Activated CD8-positive, alpha-beta memory T cell treated with anti-CD3 and anti-CD28 coated beads, Interleukin-2, amount 50 U/mL, for 48 hours (primary cell): ENCODE measurements around the gene ZNF417.
"Not testable (repeated sequence)": the region's sequence is repeated elsewhere in the genome, so short reads cannot be mapped to it uniquely, and the experiment has no call there.

Source experiments
- DNase-seq: peaks from one replicate; pipeline ENCODE4 v3.0.0-alpha.2; 2020

ZNF417 gene

DNA sequence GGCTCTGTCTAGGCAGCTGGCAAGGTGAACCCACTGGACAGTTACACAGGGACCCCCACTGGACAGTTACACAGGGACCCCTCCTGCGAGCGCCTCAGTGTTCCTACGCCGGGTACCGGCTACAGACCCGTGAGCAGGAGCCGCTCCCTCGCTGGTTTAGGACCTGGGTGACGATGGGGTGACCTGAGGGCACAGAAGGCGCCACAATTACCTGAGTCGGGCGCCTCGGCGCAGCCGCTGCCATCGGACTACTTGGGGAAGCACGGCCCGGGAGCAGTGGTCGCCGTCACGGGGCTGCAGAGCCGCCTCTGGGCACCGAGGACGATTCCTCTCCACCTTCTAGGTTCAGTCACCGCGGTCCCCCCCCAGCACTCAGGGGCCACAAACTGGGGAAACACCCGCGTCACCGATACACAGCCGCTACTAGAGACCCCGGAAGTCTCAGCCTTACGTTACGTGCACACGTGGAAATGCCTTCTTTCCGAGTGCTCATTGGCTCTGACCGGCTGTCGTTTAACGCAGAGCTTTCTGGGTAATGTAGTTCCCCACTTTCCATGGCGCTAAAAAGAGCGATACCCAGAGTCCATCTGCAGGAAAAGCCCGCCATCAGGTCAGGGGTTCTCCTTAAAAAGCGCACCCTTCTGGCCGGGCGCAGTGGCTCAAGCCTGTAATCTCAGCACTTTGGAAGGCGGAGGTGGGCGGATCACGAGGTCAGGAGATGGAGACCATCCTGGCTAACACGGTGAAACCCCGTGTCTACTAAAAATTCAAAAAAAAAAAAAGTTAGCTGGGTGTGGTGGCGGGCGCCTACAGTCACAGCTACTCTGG, at the start of gene ZNF417:
Gene ZNF417 (minus strand): TSS at position 425 of the 828 bp plus-strand sequence. CDS start 181 bp downstream, at position 244.
- DNase-seq: peak; percentile 86

GRCh38 chr19:57964761-57965160, 48.4 kb upstream of the ZNF417 start:
- DNase-seq: no peak

DNA sequence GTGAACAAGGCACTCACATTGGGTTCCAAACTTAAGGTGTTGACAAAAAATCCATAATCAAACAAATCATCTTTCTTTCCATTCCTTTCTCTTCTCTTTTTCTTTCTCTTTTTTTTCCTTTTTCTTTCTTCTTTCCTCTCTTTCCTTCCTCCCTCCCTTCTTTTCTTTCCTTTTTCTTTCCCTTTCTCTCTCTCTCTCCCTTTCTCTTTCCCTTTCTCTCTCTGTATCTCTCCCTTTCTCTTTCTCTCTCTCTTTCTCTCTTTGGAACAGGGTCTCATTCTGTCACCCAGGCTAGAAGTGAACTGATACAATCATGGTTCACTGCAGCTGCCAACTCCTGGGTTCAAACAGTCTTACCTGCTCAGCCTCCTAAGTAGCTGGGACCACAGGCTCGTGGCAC, 45.4 kb upstream of the ZNF417 start:
- DNase-seq: no peak

GRCh38 chr19:57954996-57955395, 38.6 kb upstream of the ZNF417 start:
- DNase-seq: no peak

GRCh38 chr19:57949702-57950101, 33.3 kb upstream of the ZNF417 start:
- no peak for DNase-seq

DNA sequence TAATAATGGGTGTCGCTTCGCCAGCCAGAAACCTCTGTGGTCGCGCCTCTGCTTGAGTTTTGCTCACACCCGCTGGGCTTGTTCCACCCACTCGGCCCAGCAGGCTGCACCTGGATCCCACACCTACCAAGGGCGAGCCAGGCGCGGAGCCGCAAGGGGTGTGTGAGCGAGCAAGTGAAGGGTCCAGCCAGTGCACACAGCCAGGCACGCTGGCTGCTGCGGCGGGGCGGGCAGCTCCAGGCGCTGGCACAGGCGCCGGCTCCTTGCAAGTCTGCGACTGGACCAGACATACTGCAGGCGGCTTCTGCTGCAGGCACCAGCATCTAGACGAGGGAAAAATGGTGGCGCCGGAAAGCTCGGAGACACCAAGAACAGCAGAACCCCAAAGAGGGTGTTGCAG, 32.9 kb upstream of the ZNF417 start:
- no peak for DNase-seq

DNA sequence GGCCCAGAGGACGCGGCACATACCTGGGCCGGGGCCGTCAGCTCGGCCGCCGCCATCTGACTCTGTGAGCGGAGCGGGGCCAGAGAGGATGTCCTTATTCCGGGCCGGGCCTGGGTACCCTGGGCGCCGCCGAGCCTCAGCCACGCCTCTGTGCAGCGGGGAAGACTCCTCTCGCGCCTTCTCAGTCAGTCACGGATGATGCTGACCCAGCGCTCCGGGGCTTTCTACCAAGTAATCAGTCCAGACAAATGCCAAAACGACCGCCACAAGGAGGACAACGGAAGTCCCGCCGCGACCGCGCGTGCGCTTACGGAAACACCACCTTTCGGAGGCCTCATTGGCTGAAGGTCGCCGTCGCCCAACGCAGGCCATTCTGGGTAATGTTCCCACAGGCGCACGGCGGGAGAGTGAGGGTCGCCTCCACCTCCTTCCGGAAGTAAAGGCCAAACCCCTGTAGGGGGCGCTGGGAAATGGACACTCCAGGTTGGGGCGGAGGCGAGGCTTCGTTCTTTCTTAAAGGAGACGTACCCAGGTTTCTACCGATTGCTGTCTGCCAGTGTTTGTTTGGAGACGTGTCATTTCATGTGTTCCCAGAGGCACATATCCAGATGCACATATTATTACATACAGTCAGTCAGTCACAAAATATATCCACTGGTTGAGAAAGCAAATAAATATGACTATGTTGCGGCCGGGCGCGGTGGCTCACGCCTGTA, 31.2 kb upstream of the ZNF417 start, which contains the start of gene ZNF256:
Gene ZNF256 (minus strand): TSS at position 288 of the 716 bp plus-strand sequence. CDS start 232 bp downstream, at position 56.
- DNase-seq: peak; percentile 93

DNA sequence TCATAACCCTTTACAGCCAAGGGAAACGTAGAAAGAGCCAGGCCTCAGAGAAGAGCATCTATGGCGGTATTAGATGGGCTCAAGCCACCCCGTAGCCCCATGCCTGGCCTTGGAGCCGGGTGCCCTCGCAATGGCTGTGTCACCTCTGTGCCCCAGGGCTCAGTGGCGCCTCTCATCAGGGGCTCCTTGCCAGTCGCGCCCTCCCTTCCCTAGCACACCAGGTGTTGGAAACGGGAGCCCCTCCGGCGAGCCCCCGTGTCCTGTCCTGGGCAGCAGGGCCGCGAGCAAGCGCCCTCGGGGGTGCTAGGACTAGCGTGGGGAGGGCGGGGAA, 30.7 kb upstream of the ZNF417 start:
- no peak for DNase-seq

GRCh38 chr19:57946316-57946715, 29.9 kb upstream of the ZNF417 start:
- DNase-seq: no peak

DNA sequence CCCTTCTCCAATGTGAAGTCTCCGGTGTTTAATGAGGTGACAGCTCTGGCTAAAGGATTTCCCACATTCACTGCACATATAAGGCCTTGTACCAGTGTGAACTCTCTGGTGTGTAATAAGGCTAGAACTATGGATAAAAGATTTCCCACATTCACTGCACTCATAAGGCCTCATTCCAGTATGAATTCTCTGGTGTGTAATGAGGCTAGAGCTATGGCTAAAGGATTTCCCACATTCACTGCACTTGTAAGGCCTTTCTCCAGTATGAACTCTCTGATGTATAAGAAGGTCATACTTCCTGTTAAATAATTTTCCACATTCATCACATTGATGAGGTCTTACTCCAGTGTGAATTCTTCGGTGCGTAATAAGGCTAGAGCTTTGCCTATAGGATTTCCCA, 25.2 kb upstream of the ZNF417 start:
- DNase-seq: no peak

- DNase-seq: no peak
Observed at GRCh38 chr19:57935731-57936130, 19.3 kb upstream of the ZNF417 start.

GRCh38 chr19:57934820-57935665, 18.7 kb upstream of the ZNF417 start, which contains the start of gene ZNF418:
ZNF418 (minus strand) TSS chr19:57935402; CDS start chr19:57933822, 1,580 bp downstream.
- DNase-seq: peak; percentile 61

DNA sequence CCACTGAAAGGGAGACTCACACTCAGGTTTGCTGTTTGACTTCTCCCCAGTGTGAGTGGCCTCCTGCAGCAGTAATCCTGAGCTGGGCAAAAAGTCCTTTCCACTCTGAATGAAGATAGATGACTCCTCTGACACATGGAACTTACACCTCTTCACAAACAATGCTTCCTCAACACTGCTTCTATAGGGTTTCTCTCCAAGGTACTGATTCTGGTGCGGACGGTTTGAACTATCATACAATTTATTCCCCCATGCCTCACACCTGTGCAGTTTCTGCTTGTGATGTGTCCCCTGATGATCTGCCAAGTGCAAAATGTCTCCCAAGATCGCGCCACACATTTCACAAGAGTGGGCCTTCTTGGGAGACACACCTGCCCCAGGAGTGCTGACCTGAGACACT, 11.2 kb upstream of the ZNF417 start:
- DNase-seq: no peak

- no peak for DNase-seq
Observed at GRCh38 chr19:57914531-57914930, 1.9 kb downstream of the ZNF417 start.

GRCh38 chr19:57907394-57907793, 9.0 kb downstream of the ZNF417 start:
- no peak for DNase-seq

GRCh38 chr19:57905258-57905657, 11.1 kb downstream of the ZNF417 start:
- no peak for DNase-seq

DNA sequence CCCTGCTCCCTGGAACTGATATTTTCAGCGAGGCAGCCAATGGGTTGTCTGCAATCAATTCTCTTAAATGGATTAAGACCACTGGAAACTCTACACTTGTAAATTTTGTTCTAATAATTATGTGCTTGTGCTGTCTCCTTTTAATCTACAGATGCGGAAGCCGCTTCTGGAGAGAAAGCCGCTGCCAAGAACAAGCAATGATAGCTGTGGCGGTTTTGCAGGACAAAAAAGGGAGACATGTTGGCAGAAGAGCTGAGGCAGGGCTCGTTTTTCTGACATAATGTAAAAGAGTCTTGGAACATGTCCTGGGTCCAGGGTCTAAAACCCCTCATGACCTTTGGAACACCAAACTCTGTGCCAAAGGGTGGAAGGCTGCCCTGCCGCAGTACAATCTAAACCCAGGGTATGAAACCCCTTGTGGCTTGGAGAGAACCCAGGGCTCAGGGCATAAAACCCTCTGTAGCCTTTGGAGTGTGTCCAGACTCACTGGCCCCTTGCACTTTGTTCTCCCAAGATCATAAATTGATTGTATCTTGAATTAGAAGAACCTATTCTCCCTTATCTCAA, 12.7 kb downstream of the ZNF417 start:
- no peak for DNase-seq

DNA sequence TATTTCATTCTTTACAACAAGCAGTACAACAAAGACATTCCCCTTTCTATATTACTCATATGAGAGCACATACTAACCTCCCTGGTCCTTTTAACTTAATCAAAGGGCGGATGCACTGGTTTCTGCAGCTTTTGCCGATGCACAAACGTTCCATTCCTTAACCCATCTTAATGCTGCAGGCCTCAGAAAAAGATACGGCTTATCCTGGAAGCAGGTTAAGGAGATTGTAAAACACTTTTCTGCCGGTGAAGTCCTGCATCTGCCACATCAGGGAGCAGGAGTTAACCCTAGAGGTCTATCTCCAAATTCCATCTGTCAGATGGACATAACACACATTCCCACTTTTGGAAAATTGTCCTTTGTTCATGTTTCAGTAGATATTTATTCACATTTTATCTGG, 16.1 kb downstream of the ZNF417 start:
- DNase-seq: no peak

DNA sequence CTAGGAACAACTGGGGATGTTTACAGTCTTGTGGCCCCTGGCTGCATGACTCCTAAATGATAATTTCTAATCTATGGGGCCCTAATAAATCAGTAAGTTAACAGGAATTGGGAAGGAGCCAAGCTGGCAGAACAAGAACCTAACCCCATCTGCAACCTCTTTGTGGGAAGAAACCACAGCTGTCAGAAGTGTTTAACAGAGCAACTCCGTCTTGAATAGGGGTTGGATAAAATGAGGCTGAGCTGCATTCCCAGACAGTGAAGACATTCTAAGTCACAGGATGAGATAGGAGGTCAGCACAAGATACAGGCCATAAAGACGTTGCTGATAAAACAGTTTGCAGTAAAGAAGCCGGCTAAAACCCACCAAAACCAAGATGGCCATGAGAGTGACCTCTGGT, 25.7 kb downstream of the ZNF417 start:
- not testable (repeated sequence) for DNase-seq

DNA sequence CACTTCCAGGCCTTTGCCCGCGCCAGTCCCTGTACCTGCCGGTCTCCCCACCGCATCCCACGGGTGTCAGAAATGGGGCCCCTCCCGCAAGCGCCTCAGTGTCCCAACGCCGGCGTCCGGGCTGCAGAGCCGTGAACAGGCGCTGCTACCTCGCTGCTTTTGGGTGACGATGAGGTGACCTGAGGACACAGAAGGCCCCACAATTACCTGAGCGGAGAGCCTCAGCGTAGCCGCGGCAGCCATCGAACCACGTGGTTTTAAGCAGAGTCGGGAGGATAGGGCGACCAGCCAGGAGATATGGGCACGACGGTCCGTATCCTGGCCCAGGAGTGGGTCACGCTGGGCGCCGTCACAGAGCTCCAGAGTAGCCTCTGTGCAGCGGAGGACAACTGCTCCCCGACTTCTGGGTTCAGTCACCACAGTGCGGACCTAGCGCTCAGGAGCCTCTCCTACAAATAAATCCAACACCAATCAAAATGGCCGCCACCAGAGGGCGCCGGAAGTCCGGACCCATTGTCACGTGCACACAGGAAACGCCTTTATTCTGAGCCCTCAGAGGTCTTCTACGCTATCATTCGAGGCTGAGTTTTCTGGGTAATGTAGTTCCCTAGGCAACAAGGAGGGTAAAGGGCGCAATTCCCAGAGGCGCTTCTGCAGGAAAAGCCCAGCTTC, 27.7 kb downstream of the ZNF417 start, which contains the start of gene ZNF814:
Gene ZNF814 (minus strand): TSS at position 478 of the 672 bp plus-strand sequence. CDS start 235 bp downstream, at position 243.
- peak; percentile 89 for DNase-seq

GRCh38 chr19:57888107-57888559, 28.3 kb downstream of the ZNF417 start:
- DNase-seq: no peak
